GM18907 (cell line): ENCODE measurements around the gene MEF2C.

Experiments used
- ATAC-seq: cut with Tn5 transposase; IDR thresholded peaks from one replicate; pipeline ENCODE4 v1.9.1; 2021; ENCODE audit warnings: mild to moderate bottlenecking, moderate library complexity; ENCODE audit not compliant: unreplicated experiment

Gene MEF2C

DNA sequence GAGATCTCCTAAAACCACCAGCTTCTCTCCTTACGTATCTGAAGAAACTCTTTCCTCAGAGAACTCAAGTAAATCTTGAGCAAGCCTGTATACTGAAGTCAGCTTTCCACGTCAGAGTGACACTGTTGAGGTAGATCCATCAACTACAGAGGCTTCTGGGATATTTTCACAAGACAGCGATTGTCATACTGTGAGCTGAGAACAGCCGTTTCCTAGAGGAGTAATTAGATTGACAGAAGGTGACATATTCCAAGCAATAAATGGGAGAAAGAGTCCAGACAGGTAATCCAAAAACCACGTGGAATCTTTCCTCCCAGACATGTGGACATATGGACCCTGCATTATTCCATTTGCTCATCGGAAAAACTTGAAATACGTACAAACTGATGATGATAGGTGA lies 117.2 kb downstream of the MEF2C start:
- no peak for ATAC-seq

DNA sequence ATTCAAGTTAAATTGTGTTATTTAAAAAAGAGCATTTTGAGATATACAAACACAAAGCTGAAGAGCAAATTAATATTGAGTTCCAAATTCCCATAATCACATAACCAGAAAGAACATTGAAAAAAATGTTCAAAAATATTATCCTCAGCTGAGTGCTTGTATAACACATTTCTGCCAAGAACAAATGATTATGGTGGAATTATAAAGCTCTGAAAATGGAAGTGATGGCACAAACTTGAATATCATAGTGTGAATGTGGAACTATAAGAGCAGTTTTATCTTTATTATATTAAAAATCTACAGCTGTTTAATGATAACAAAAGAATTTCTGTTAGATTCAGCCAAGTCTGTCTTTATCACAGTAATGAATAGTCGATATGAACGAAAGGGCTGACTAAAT lies 117.8 kb downstream of the MEF2C start:
- ATAC-seq, result no peak

DNA sequence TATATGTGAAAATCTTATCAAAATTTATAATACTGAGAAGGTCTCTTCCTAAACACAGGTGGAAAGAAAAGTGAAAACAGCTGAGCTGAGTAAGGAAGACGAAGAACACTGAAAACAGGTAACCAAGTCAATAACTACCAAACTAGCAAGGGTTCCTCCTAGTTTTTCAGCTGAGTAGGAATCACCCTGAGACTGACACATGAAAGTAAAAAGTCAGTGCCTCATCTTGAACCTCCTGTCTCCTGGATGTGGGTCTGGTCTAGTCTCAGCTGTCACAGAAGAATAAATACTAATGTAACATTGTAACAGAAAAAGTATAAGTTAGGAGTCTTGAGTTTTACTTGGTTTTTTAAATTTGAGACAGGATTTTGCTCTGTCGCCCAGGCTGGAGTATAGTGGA lies 121.0 kb downstream of the MEF2C start:
- no peak for ATAC-seq

DNA sequence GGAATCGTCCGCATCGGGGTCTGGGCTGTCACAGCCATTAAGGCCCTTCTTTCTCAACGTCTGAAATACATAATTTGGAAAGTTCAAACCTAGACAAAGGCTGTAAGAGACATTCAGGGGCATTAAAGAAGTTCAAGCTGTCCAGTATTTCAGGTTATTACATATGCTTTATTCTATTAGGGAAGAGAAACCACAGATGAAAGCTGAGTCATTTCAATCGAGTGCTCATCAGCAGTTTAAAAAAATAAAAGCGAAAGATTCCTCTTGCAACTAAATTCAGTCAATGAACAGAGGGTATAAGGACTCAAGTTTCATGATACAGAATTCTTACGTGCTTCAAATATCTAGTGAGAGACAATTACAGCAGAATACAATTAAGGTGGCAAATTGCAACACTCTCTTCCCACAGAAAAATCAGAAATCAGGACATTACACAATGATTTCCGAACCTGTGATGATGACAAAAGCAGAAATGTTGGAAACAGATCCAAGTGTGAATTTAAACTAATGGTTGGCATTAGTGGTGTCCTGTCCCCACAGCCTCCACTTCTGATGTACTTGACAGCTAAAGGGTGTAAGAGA lies 121.6 kb downstream of the MEF2C start:
- ATAC-seq, result peak; percentile 60

DNA sequence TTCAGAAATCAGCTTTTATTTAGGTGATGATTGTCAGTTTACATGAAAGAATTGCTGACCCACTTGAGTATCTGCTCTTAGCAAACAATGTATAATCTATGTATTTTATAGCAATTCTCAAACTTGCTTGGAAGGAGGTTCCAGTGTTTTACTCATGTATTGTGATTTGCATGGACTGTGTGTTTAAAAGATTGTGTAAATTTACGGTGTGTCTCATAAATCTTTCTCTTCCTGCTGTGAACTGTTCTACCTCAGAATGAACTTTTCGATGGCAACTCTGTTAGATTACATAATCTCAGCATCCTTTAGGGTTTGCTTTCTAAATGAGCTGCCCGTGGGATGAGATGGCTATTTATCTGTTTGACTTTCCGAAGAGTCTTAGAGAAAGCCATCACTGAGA lies 122.5 kb downstream of the MEF2C start:
- no peak for ATAC-seq

DNA sequence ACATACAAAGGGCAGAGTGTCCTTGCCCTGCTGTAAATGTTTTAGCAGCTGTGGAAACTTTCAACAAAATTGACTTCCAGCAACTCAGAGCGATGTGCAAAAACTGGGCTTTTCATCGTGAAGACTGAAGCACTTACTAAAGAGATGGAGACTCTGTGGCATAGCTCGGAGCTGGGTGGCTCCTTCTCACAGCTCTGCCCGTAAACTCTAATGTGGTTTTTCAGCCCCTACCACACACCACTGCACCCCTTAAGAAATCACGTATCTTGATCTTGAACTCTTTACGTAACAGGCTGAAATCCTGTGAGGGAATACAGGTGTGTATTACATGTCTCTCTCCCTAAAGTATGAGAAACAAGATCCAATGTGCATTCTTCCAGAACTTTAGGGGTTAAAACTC lies 124.4 kb downstream of the MEF2C start:
- no peak for ATAC-seq

DNA sequence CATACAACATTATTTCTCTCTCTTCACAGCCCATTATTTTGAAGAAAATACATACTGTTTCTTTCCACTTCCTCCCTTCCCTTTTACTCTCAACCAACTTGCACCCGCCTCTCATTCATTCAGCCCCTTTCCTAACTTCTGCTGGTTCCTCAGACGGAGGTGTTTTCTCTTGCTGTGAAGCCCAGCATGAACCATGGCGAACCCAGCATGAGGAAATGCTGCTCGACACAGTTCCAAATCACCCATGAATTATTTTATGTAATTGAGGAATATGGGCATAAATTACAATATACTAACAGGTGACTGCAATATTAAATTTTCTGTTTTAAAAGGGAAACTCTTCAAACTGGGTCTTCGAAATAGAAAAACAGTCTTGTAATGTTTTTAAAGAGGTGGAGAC lies 124.8 kb downstream of the MEF2C start:
- no peak for ATAC-seq

DNA sequence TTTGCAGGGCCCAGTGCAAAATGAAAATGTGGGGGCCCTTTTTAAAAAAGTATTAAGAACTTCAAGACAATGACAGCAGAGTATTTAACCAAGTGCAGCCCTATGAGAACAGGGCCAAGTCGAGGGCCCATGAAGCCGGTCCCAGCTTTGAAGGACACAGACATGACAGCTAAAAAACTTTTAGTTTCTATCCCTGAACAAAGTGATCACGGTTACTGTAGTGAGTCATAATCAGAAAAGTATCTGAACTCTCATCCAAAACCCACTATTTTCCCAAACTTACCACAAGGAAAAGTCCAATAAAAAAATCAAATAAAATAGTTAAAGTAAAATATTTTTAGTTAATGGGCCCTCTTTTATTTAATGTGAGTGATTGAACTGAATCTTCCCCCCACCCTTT lies 126.0 kb downstream of the MEF2C start:
- peak; percentile 47 for ATAC-seq

DNA sequence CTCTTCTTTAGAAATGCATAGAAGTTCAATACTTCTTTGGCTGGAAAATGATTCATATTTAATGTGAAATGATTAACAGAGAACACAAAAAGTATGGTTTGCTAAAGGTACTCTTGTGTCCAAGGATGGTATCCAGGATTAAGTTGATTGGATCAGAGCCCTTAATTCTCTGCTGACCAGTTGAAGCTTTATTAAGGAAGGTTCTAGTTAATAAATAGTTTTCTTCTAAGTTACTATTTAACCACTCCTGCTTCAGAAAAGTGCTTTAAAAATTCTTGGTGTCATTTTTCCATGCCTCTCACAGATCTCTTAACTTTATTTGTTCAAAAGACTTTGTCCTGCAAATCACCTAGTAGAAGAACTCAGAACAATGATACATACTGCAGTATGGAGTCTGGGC lies 134.3 kb downstream of the MEF2C start:
- ATAC-seq, result no peak

DNA sequence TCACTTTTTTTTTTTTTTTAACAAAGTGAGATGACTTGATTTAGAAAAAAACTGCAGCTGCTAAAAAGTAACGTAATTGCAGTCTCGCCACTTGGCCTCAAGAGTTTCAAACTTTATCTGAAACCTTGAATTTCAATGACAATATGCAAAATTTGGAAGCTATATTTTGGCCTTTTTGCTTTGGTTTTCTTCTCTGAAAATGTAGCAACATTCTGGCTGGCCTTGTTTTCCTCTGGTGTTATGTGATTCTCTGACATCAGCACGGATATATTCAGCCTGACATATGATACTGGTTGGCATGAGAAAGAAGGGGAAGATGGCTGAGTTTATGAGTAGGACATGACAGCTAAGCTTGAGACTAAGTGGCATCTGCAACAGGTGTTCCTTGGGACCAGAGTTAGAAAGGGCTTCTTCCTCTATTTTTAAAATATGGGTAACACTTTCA lies 136.5 kb downstream of the MEF2C start:
- ATAC-seq, result peak; percentile 77

DNA sequence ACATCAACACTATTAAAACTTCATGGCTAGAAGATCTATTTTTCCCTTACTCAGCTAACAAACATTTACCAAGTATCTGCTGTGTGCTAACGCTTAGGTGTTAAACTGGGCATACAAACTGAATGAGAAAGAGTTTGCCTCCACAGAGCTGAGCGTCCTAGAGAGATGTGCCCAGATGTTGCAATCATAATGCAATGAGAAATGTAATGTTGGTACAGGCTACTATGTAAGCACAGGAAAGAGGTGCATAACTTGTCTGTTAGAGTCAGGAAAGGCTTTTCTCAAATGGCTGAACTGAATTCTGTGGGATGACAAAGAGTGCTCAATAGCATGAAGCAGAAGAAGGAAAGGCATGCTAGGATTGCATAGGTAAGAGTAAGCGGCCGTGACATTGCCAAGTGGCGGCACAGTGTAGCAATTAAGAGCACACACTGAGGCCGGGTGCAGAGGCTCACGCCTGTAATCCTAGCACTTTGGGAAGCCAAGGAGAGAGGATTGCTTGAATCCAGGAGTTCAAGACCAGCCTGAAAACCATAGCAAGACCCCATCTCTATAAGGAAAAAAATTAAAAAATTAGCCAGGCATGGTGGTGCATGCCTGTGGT lies 137.8 kb downstream of the MEF2C start:
- ATAC-seq, result no peak

DNA sequence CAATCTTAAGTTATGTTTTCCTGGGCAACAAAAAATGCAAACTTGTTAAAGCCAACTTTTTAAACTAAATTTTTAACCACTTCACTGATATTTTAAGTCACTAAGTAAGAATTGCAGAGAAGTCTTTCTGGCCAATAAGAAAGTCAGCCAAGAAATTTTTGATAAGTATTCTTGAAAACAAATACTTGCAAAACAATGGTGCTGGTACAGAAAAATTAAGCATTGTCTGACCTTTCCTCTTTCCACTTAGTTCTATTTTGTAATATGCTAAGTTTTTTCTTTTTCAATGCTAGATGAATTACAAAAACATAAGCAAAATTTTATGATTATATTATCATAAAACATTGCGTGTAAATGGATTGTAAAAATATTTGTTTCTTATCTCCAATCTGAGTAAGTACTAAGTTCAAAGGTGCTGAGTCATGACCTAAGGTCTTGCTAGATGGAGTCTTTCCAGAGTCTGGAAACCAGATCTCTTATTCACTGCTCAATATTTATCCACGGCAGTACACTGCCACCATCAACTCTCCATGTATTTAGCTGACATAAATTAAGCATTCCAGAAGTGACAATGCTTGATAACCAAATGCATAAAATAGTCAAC lies 139.7 kb downstream of the MEF2C start:
- no peak for ATAC-seq

DNA sequence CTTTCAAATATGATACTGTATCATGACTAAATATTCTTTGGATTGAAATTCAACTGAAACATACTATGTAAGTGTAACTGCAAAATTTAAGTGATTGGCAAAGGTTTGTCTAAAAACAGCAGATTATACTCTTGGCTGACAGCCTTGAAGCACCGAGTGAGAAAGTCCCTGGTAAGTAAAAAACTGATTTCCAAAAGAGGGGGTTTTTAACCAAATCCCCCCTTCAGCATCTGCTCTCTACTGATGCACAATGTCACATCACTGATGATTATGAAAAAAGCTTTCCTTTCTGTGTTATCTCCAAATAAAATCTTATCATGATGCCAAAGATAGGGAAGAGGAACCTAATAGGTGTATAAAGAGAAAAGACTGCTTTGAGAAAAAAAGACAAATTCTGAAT lies 141.0 kb downstream of the MEF2C start:
- peak; percentile 40 for ATAC-seq

DNA sequence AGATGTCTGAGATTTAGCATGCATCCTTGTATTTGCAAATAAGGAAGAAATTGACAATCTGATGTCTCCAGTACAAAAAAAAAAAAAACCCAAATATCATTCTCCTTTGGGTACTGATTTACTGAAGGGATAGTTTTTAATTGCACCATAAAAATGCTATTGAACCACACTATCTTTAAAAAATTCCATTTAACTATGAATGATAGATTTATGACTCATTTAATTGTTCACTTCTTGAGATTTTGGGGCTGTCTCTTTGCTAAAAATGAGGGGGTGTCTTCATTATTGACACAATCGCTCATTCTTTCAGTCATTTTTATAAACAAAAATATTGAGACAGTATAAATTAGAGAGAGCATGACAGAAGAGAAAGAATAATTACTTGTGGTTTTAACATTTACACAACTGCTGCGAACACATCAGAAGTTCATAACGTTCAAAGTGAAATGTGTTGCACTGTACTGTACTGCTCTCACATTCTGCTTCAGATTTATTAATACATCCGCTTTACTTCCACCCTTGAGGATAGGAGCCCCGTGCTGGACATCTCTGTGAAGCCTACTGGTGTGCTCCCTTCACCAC lies 142.3 kb downstream of the MEF2C start:
- no peak for ATAC-seq

DNA sequence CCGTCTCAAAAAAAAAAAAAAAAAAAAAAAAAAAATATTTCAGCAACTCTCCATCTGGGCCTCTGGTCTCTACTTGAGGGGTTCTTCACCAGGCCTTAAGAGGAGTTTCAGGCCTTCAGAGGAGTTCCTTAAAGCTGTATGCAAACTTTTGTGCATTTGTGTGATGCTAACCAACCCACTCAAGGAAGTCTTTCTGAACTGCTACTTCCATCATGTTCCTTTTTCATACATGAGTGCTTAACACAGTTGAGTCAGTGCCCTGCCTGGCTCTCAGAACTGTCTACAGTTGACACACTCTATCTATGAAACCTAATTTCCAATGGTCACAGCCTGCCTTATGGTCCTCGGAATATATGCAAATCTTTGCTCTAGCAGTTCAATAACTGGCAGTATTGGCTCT lies 146.5 kb downstream of the MEF2C start:
- peak; percentile 28 for ATAC-seq

DNA sequence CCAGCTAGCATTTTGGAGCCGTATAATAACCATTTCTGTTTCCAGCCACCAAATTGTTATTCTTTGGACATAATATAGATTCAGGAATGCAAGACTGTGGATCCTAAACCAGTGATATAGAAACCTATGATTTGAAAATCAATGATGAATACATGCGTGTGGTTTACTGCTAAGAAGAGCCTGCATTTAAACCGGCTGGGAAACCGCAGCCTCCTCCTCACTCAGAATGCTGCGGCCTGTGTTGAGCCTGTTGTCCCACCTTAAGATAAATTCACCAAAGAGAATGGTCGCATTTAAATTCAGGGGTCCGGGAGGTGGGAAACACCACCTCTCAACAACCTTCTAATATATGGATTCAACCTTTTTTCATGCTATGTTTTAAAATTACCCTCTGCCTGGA lies 148.0 kb downstream of the MEF2C start:
- ATAC-seq, result peak; percentile 22

DNA sequence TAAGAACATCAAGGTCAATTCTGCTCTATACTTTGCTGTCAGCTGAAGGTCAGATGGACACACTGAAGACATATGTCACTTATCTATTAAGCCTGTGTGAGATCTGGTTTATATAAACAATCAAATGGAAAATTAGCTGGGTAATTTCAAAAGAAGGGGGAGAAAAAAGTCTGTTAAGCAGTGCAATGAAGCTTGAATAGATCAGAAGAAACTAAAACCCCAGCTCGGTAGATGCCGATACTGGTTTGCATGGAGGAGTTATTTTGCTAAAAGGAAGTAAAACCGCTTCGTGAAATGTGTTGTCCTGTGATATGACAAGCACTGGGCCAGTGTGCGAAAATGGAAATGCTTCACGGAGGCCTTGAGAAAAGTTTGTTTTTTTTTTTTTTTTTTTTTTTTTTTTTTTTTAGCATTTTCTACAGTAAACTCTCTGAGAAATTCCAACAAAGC lies 148.8 kb downstream of the MEF2C start:
- peak; percentile 61 for ATAC-seq

DNA sequence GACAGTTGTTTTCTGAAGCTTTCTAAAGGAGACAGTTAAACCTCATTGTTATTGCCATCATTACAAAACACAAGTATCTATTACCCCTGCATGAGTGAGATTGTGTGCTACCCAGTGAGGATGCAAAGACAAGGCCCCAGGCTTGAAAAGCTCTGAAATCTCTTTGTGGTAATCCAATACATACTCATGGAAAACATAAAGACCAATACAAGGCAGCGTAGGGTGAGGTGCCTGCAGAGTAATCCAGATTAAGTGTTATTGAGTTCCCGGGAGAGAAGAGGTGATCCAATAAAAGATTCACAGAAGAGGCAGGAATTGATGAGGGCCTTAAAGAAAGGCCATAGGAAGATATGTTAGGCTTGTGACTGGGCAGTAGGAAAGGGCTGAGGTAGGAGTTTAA lies 150.1 kb downstream of the MEF2C start:
- ATAC-seq, result no peak

DNA sequence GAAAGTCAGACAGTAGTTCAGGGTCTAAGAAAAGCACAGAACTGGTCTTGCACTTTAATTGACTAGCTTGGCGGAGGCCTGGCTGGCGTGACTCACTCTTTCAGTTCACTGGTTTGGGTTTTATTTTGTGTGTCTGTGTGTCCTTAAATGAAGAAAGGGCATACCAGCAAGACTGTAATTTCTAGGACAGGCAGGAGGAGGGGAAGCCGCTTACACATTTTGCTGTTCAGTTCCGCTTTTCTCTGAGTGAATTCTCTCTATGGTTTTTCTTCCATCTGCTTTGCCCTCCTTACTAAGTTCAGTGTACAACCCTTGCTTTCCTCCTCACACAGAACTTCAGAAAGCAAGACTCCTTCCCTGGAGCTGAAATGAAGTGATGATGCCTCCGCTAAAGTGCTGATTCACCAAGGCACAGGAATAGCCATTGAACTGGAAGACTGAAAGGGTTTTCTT lies 150.8 kb downstream of the MEF2C start:
- peak; percentile 59 for ATAC-seq

DNA sequence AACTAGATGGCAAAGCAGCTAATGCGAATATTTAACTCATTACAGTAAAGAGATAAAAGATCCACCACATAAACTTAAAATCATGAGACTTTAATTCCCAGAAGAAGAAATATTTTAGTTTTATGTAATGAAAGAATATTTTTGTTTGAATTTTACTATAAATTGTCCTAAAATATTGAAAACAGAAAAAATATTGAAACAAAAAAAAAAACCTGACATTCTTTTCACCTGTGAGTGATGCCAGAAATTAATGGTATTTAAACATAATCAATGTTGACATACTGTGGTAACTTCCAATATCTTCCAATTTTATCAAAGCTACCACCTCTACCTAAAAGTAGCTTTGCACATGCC lies 153.2 kb downstream of the MEF2C start:
- no peak for ATAC-seq

DNA sequence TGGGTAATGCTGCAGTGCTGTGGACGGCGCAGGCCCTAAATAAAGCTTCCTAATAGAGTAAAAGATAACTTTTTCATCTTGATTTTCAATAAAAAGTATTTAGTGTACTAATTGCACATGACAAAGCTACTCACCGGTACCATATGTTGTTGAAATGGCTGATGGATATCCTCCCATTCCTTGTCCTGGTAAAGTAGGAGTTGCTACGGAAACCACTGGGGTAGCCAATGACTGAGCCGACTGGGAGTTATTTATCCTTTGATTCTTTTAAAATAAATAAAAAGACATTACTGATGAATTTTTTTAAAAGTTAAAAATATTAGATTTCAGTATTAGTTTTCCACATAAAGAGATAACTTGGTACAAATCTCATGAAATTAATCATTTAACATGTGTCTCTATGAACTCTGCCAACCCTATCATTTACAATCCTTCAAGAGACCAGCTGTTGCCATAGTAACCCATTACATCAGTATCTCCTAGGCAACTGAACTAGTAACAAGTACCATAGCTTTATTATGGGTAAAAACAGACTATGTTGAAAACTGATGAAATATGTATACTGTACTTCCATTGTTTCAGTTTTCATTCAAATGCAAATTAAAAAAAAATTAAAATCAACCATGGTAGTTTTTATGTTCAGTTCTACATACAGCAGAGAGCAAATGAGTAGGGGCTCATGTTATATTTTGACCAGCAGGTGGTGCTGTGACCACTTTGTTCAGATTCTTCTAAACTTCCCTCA lies 153.7 kb downstream of the MEF2C start:
- peak; percentile 43 for ATAC-seq
